Heart left ventricle (tissue), 13 donors: ENCODE measurements around the gene SART1.
"Not testable (repeated sequence)": the region's sequence is repeated elsewhere in the genome, so short reads cannot be mapped to it uniquely, and the experiment has no call there.

Experiments used
- POLR2A ChIP-seq, 2 donors: fragments of 450-650 bp; IDR thresholded peaks; one replicate each; pipeline ENCODE4 v1.6.1; 2017; ENCODE audit warnings: antibody characterized with exemption in 2 of 2, mild to moderate bottlenecking in 2 of 2, moderate library complexity in 2 of 2
- TF ChIP-seq, protein P1 (sequence below), 12 donors: fragments of 200-600 bp; sonication (generic) in 4 of 12; IDR thresholded peaks; one replicate each; pipeline versions ENCODE4 v1.5.0 to v1.8.0; 2018 to 2022; ENCODE audit warnings: antibody characterized with exemption in 12 of 12, mild to moderate bottlenecking in 5 of 12
- donor health status: ischemic (EF 13 %, LVEDD 7.1; RV severe dilation, severe dysfunction).
- donor health status: DM: no; HTN: yes; CAD: no.
- donor health status: DM: no; HTN: no; CAD: no.
- donor health status: ischemic (EF 25% LVEDD 6.9; RV normal size, moderate dysfunction).
- donor health status: ischemic (EF 25% LVEDD 5.7; RV mildly dilated, moderate dysfunction).
- donor health status: ischemic (EF 35%, LVEDD 5.7; RV mildly dilated, moderate dysfunction).
- donor health status: nonischemic (EF 11% LVEDD 7.7; RV severe dilation, severe dysfunction).
- donor health status: DM: yes; HTN: yes; CAD: no.
- donor health status: PGD.
- donor health status: ischemic (EF 29% LVEDD 5.4; RV normal size, mild dysfunction).
- donor health status: nonischemic (EF 23%, LVEDD 6.1; RV moderate dilation, normal function).

DNA sequence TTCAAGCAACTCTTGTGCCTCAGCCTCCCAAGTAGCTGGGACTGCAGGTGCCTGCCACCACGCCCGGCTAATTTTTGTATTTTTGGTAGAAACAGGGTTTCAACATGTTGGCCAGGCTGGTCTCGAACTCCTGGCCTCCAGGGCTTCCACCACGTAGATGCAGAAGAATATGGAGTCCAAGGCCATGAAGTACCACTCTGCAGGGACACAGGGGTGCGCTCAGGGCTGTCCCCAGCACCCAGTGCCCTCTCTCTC, 61.6 kb downstream of the SART1 start:
- TF ChIP-seq, protein P1, sequence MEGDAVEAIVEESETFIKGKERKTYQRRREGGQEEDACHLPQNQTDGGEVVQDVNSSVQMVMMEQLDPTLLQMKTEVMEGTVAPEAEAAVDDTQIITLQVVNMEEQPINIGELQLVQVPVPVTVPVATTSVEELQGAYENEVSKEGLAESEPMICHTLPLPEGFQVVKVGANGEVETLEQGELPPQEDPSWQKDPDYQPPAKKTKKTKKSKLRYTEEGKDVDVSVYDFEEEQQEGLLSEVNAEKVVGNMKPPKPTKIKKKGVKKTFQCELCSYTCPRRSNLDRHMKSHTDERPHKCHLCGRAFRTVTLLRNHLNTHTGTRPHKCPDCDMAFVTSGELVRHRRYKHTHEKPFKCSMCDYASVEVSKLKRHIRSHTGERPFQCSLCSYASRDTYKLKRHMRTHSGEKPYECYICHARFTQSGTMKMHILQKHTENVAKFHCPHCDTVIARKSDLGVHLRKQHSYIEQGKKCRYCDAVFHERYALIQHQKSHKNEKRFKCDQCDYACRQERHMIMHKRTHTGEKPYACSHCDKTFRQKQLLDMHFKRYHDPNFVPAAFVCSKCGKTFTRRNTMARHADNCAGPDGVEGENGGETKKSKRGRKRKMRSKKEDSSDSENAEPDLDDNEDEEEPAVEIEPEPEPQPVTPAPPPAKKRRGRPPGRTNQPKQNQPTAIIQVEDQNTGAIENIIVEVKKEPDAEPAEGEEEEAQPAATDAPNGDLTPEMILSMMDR (IDR thresholded peaks at IDR 0.05) = not testable (repeated sequence)
- not testable (repeated sequence) for TF ChIP-seq POLR2A (IDR thresholded peaks at IDR 0.05)
